Lung (tissue), 12 donors: Measurements from ENCODE around the gene APLP1. TPM values are rescaled to one million over a fixed set of nuclear protein-coding genes. Genes with fewer than 3 reads are reported as not detected.

ENCODE experiments used
- ATAC-seq: fragments of 200-7000 bp; cut with Tn5 transposase; one replicate; pipeline ENCODE4 v1.9.1; 2020; ENCODE audit warnings: moderate number of reproducible peaks; ENCODE audit not compliant: insufficient read depth, low FRiP score
- DNase-seq, 3 donors: peaks; one replicate each; pipeline ENCODE4 v3.0.0-alpha.2; 2013 to 2017
- H3K27ac ChIP-seq, 2 donors: one replicate each; pipeline ENCODE4 v1.5.1; 2013; ENCODE audit warnings: mild to moderate bottlenecking in 2 of 2, moderate library complexity in 2 of 2, control low read depth in 1 of 2, inconsistent platforms in 1 of 2, low read depth in 1 of 2, low read length in 1 of 2
- H3K27me3 ChIP-seq, 3 donors: one replicate each; pipeline ENCODE4 v1.5.1; 2013; ENCODE audit warnings: low read length in 2 of 3; ENCODE audit not compliant: control insufficient read depth in 3 of 3, insufficient read depth in 3 of 3
- H3K36me3 ChIP-seq, 4 donors: one replicate each; pipeline ENCODE4 v1.5.1; 2013; ENCODE audit warnings: low read length in 4 of 4, mild to moderate bottlenecking in 1 of 4, moderate library complexity in 1 of 4; ENCODE audit not compliant: control insufficient read depth in 4 of 4, insufficient read depth in 4 of 4
- H3K4me1 ChIP-seq, 5 donors: one replicate each; pipeline ENCODE4 v1.5.1; 2013; ENCODE audit warnings: low read length in 5 of 5, mild to moderate bottlenecking in 2 of 5, moderate library complexity in 1 of 5; ENCODE audit not compliant: control insufficient read depth in 5 of 5, insufficient read depth in 5 of 5
- H3K4me3 ChIP-seq: one replicate; pipeline ENCODE4 v1.5.1; 2013; ENCODE audit warnings: mild to moderate bottlenecking, control low read depth, moderate library complexity
- H3K9ac ChIP-seq, 2 donors: one replicate each; pipeline ENCODE4 v1.5.1; 2013; ENCODE audit warnings: low read length in 2 of 2, control low read depth in 1 of 2; ENCODE audit not compliant: insufficient read depth in 1 of 2
- H3K9me3 ChIP-seq, 4 donors: one replicate each; pipeline ENCODE4 v1.5.1; 2013; ENCODE audit warnings: low read length in 3 of 4, mild to moderate bottlenecking in 1 of 4, moderate library complexity in 1 of 4; ENCODE audit not compliant: control insufficient read depth in 4 of 4, insufficient read depth in 3 of 4
- WGBS, 2 donors: extraction: QIAGEN DNeasy Blood & Tissue Kit; methylation state at CpG; one replicate each; pipeline ENCODE4 v1.1.7; 2013; 5-methylcytosine and 5-hydroxymethylcytosine counted together
- polyA plus RNA-seq, 2 donors: library from polyadenylated mRNA; stranded (reverse); fragments of 200-250 nt; gene quantifications; one replicate each; pipeline ENCODE4 v1.2.1, GENCODE V29; 2013
- total RNA-seq, 2 donors: library from RNA; depleted of rRNA in 1 of 2; stranded (reverse); fragments of >200 nt in 1 of 2; gene quantifications; one replicate each; pipeline ENCODE4 v1.2.1, GENCODE V29; 2014 to 2021
- TF ChIP-seq, protein P1 (sequence below): IDR thresholded peaks from 2 replicates; pipeline ENCODE4 v1.5.1; 2012; ENCODE audit warnings: mild to moderate bottlenecking; ENCODE audit errors: control extremely low read depth, extremely low read depth
- donor health status: control.
- donor health status: control.
- donor health status: Bipolar disorder and iron deficiency.
- donor health status: healthy.
- donor health status: DM: yes; HTN: yes; CAD: no.

The APLP1 gene
- total and polyA plus RNA-seq, 4 donors, result 0.94 to 6.5 (median 2.0) TPM

DNA sequence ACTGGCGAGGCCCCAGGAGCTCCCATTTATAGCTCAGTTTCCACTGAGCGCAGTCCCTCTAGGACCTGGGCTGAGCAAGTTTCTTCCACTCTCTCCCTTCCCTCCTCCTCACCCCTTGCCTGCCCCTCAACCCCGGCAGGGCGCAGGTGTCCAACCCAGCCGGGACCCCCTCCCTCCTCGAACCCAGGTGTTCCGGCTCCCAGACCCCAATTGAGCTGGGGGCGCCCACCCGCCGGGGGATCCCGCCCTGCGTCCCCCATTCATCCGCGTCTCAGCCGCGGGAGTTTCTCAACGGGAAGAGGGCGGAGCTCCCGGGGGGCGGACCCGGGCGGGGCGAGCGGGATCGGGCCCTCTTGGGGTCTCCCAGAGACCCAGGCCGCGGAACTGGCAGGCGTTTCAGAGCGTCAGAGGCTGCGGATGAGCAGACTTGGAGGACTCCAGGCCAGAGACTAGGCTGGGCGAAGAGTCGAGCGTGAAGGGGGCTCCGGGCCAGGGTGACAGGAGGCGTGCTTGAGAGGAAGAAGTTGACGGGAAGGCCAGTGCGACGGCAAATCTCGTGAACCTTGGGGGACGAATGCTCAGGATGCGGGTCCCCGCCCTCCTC, 11.7 kb upstream of the APLP1 start, which contains the start of gene KIRREL2:
KIRREL2 (plus strand) TSS at position 366 of the 604 bp plus-strand sequence; CDS start at position 575, 209 bp downstream.
- Histone ChIP-seq H3K9ac (no peak within 1 kb of the TSS), H3K27me3 (peaks cover 5 to 46% (median 45%) of the 10 kb centered on the region in 3 donors), H3K4me3 (peak within 1 kb of the TSS; percentile 16), H3K36me3 (no peaks in the 10 kb centered on the region), H3K27ac (no peak within 1 kb of the TSS), H3K9me3 (peaks cover 0 to 4% (median 0%) of the 10 kb centered on the region in 4 donors), H3K4me1 (peaks cover 0 to 13% (median 8%) of the 10 kb centered on the region in 5 donors)
- ATAC-seq (no peak), DNase-seq (peak in 1 of 3 donors; percentile 15)
- TF ChIP-seq, protein P1, sequence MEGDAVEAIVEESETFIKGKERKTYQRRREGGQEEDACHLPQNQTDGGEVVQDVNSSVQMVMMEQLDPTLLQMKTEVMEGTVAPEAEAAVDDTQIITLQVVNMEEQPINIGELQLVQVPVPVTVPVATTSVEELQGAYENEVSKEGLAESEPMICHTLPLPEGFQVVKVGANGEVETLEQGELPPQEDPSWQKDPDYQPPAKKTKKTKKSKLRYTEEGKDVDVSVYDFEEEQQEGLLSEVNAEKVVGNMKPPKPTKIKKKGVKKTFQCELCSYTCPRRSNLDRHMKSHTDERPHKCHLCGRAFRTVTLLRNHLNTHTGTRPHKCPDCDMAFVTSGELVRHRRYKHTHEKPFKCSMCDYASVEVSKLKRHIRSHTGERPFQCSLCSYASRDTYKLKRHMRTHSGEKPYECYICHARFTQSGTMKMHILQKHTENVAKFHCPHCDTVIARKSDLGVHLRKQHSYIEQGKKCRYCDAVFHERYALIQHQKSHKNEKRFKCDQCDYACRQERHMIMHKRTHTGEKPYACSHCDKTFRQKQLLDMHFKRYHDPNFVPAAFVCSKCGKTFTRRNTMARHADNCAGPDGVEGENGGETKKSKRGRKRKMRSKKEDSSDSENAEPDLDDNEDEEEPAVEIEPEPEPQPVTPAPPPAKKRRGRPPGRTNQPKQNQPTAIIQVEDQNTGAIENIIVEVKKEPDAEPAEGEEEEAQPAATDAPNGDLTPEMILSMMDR, result no peak
- WGBS, 2 donors, result 1% methylated on average over 42 of the region's 42 CpGs

DNA sequence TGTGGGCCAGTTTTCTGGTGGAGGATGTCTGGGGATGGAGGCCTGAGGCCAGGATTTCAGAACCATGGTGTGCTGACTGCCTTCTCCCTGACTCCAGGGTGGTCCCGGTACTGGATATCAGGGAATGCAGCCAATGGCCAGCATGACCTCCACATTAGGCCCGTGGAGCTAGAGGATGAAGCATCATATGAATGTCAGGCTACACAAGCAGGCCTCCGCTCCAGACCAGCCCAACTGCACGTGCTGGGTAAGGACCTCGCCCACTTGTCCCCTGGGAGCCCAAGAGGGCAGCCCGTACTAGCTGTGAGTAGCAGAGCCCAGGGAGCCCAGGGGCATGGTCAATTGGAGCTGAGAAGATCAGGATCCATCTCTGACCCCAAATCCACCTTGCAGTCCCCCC, 10.1 kb upstream of the APLP1 start:
- H3K4me1 ChIP-seq, result peaks cover 0 to 13% (median 8%) of the 10 kb centered on the region in 5 donors
- H3K4me3 ChIP-seq, result no peak overlapping the region
- H3K27ac ChIP-seq, result no peak overlapping the region
- 82 to 86% methylated on average over 6 of the region's 6 CpGs for WGBS, 2 donors
- DNase-seq (no peak), ATAC-seq (no peak)
- peaks cover 0 to 4% (median 0%) of the 10 kb centered on the region in 4 donors for H3K9me3 ChIP-seq
- no peak overlapping the region for H3K9ac ChIP-seq
- H3K27me3 ChIP-seq, result peaks cover 10 to 46% (median 44%) of the 10 kb centered on the region in 3 donors
- TF ChIP-seq, protein P1, result no peak
- H3K36me3 ChIP-seq, result no peaks in the 10 kb centered on the region

DNA sequence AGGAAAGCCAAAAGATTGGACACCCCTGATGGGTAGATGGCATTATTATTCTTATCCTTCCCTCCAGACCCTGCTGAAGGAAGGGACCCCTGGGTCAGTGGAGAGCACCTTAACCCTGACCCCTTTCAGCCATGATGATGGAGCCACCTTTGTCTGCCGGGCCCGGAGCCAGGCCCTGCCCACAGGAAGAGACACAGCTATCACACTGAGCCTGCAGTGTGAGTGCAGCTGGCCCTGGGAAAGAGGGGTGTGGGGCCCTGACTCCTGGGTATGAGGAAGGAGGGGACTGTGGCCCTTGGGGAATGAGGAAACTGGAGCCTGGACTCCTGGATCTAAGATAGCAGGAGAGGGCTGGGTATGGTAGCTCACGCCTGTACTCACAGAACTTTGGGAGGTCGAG, 9.0 kb upstream of the APLP1 start:
- no peak for ATAC-seq

More for the DNA sequence above, 9.0 kb upstream of the APLP1 start:
- TF ChIP-seq, protein P1, result no peak
- no peak for DNase-seq
- Histone ChIP-seq H3K27me3 (peaks cover 10 to 46% (median 44%) of the 10 kb centered on the region in 3 donors), H3K9ac (no peak overlapping the region), H3K27ac (no peak overlapping the region), H3K36me3 (no peaks in the 10 kb centered on the region), H3K4me1 (peaks cover 0 to 13% (median 8%) of the 10 kb centered on the region in 5 donors), H3K9me3 (peaks cover 0 to 4% (median 0%) of the 10 kb centered on the region in 4 donors), H3K4me3 (no peak overlapping the region)
- 74 to 75% methylated on average over 4 of the region's 4 CpGs for WGBS, 2 donors
